ENCODE data around the gene SLC4A3. TPM values are rescaled to one million over a fixed set of nuclear protein-coding genes. Genes with fewer than 3 reads are reported as not detected.

SLC4A3 gene
- polyA plus RNA-seq, 1 donor (not counting 4 experiments of a cell fraction or from before 2014, with no cell fraction given), result 6.2 TPM

- Histone ChIP-seq H3K4me1 (ENCODE audit: control insufficient read depth, extremely low read depth, insufficient read depth, low read length) (no peaks in the 10 kb centered on the region), H3K27ac (ENCODE audit: control insufficient read depth, insufficient read depth, low read length) (no peak overlapping the region), H3K36me3 (ENCODE audit: control insufficient read depth in 2 of 2, extremely low read depth in 1 of 2, insufficient read depth in 2 of 2, low read length in 2 of 2) (peaks cover 3 to 14% of the 10 kb centered on the region in 2 experiments), H3K9me1 (ENCODE audit: control insufficient read depth, extremely low read depth, insufficient read depth, low read length) (no peaks in the 10 kb centered on the region), H3K4me2 (ENCODE audit: control insufficient read depth, extremely low read depth, insufficient read depth, low read depth, low read length) (no peak overlapping the region), H3K27me3 (ENCODE audit: control insufficient read depth, extremely low read depth, insufficient read depth, low read length) (no peaks in the 10 kb centered on the region), H3K79me2 (ENCODE audit: control insufficient read depth, insufficient read depth, low read length) (no peaks in the 10 kb centered on the region), H3K9ac (ENCODE audit: control insufficient read depth, extremely low read depth, insufficient read depth, low read length) (no peak overlapping the region), H2AFZ (ENCODE audit: control insufficient read depth, low read length) (no peak overlapping the region), H4K20me1 (ENCODE audit: control insufficient read depth, extremely low read depth, insufficient read depth, low read length) (no peaks in the 10 kb centered on the region), H3K4me3 (ENCODE audit: control insufficient read depth in 2 of 3, extremely low read depth in 1 of 3, insufficient read depth in 2 of 3, low read depth in 1 of 3, low read length in 3 of 3) (no peak overlapping the region), H3K9me3 (ENCODE audit: control insufficient read depth, low read depth, low read length) (no peaks in the 10 kb centered on the region)
- no peak for TF ChIP-seq EZH2 (IDR thresholded peaks at IDR 0.05; ENCODE audit: low read length)
- TF ChIP-seq, protein P1, sequence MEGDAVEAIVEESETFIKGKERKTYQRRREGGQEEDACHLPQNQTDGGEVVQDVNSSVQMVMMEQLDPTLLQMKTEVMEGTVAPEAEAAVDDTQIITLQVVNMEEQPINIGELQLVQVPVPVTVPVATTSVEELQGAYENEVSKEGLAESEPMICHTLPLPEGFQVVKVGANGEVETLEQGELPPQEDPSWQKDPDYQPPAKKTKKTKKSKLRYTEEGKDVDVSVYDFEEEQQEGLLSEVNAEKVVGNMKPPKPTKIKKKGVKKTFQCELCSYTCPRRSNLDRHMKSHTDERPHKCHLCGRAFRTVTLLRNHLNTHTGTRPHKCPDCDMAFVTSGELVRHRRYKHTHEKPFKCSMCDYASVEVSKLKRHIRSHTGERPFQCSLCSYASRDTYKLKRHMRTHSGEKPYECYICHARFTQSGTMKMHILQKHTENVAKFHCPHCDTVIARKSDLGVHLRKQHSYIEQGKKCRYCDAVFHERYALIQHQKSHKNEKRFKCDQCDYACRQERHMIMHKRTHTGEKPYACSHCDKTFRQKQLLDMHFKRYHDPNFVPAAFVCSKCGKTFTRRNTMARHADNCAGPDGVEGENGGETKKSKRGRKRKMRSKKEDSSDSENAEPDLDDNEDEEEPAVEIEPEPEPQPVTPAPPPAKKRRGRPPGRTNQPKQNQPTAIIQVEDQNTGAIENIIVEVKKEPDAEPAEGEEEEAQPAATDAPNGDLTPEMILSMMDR (optimal IDR thresholded peaks at IDR 0.05 in 1 of 3, IDR thresholded peaks at IDR 0.05 in 1 of 3, conservative IDR thresholded peaks at IDR 0.05 in 1 of 3; ENCODE audit: extremely low read depth in 1 of 3, insufficient read depth in 2 of 3, low read length in 3 of 3), result peak in 1 of 3 experiments; percentile 17
- DNase-seq (ENCODE audit: low read depth, low spot score) (no peak), FAIRE-seq (no peak)
- dilution Hi-C loops (cut with MboI; ENCODE audit: extremely low pct_ligation_motif_present, low sequenced_read_pairs), result no loop called here
These were observed 8.2 kb upstream of the SLC4A3 start for GRCh38 chr2:219619235-219619634.

DNA sequence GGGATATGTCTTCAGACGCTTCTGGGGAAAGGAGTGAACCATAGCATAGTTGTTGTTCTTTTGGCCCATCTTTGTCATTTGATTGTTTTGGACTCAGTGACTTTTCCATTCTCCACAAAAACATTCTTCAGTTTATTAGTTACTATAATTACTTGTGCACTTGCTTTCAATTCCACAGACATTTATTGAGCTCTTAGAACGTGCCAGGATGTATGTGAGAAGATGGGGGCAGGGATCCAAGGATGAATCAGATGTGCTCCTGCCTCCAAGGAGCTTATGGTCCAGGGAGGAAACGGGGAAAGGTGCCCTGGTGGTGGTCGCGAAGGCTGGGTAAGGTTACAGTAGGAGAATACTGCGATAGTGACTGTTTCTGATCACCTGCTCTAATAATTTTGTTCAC, 6.9 kb upstream of the SLC4A3 start:
- Histone ChIP-seq H3K4me1 (ENCODE audit: control insufficient read depth, extremely low read depth, insufficient read depth, low read length) (no peaks in the 10 kb centered on the region), H3K27me3 (ENCODE audit: control insufficient read depth, extremely low read depth, insufficient read depth, low read length) (no peaks in the 10 kb centered on the region), H3K9ac (ENCODE audit: control insufficient read depth, extremely low read depth, insufficient read depth, low read length) (no peak overlapping the region), H2AFZ (ENCODE audit: control insufficient read depth, low read length) (no peak overlapping the region), H3K9me1 (ENCODE audit: control insufficient read depth, extremely low read depth, insufficient read depth, low read length) (no peaks in the 10 kb centered on the region), H4K20me1 (ENCODE audit: control insufficient read depth, extremely low read depth, insufficient read depth, low read length) (no peaks in the 10 kb centered on the region), H3K4me3 (ENCODE audit: control insufficient read depth in 2 of 3, extremely low read depth in 1 of 3, insufficient read depth in 2 of 3, low read depth in 1 of 3, low read length in 3 of 3) (no peak overlapping the region), H3K27ac (ENCODE audit: control insufficient read depth, insufficient read depth, low read length) (no peak overlapping the region), H3K9me3 (ENCODE audit: control insufficient read depth, low read depth, low read length) (no peaks in the 10 kb centered on the region), H3K36me3 (ENCODE audit: control insufficient read depth in 2 of 2, extremely low read depth in 1 of 2, insufficient read depth in 2 of 2, low read length in 2 of 2) (peaks cover under 1 to 6% of the 10 kb centered on the region in 2 experiments), H3K4me2 (ENCODE audit: control insufficient read depth, extremely low read depth, insufficient read depth, low read depth, low read length) (no peak overlapping the region), H3K79me2 (ENCODE audit: control insufficient read depth, insufficient read depth, low read length) (no peaks in the 10 kb centered on the region)
- TF ChIP-seq, protein P1 (optimal IDR thresholded peaks at IDR 0.05 in 1 of 3, IDR thresholded peaks at IDR 0.05 in 1 of 3, conservative IDR thresholded peaks at IDR 0.05 in 1 of 3; ENCODE audit: extremely low read depth in 1 of 3, insufficient read depth in 2 of 3, low read length in 3 of 3), result no peak
- no peak for TF ChIP-seq EZH2 (IDR thresholded peaks at IDR 0.05; ENCODE audit: low read length)
- dilution Hi-C loops (cut with MboI; ENCODE audit: extremely low pct_ligation_motif_present, low sequenced_read_pairs), result no loop called here
- no peak for FAIRE-seq
- DNase-seq (ENCODE audit: low read depth, low spot score), result no peak
